ENCODE data around the gene EFCAB5.
"Not testable (repeated sequence)": the region's sequence is repeated elsewhere in the genome, so short reads cannot be mapped to it uniquely, and the experiment has no call there.

Gene EFCAB5

DNA sequence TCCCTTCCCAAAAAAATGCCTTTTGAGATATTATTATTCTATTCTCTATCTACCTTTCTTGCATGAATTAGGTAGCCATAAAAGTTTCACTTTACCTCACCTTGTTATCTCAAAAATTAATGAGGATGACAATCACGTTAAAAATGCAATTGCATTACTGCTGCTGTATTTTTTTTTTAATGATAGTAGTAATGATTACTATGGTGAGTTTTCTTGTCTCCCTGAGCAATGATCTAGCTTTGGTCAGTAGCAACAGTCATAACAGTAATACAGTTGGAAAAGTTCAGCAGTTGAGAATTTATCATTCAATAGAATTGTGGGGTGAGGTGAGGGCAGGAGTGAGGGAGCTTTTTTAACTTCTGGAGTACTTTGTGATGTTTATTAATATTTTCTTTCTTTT is at the start of gene EFCAB5:
TSS of gene EFCAB5 (plus strand) at position 301 of the 400 bp plus-strand sequence. CDS start 163 bp downstream, outside the sequence.
- DNase-seq, result no peak

DNA sequence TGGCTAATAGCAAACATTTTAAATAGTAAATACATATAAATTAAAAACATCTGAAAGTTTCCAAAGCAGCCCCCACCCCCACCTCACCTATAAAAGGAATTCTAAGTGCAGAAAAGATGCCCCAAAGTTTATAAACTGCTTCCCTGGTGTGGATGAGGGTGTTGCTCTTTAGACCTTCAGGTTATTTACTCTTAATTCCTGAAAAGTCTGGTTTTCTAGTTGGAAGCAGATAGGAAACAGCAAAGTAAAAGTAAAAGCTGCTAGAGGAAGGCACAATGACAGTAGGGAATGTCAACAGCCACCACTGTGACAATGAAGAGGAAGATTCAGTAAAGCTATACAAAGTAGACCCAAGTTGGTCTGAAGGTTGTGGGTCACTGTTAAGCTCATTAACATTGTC is 49.2 kb upstream of the EFCAB5 start:
- DNase-seq, result no peak

DNA sequence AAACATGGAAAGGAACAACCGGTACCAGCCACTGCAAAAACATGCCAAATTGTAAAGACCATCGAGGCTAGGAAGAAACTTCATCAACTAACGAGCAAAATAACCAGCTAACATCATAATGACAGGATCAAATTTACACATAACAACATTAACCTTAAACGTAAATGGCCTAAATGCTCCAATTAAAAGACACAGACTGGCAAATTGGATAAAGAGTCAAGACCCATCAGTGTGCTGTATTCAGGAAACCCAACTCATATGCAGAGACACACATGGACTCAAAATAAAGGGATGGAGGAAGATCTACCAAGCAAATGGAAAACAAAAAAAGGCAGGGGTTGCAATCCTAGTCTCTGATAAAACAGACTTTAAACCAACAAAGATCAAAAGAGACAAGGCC is 44.3 kb upstream of the EFCAB5 start:
- DNase-seq, result not testable (repeated sequence)

DNA sequence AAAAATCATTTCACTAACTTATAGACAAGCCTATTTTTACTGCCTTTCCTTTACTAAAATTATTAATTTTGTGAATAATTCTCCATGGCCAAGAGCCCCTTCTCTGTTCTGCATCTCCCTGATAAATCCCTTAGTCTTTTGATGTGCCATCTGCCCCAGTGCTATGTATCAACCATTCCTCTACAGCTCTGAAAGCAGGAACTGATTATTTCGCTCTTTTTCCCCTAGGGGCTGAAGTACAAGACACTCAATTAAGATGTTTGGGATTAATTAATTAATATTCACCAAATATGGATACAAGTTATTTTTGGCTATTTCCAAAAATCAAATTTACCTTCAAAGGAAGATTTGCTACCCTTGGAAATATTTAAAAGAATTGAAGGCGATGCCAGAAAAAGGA is 38.0 kb upstream of the EFCAB5 start:
- DNase-seq, result no peak

DNA sequence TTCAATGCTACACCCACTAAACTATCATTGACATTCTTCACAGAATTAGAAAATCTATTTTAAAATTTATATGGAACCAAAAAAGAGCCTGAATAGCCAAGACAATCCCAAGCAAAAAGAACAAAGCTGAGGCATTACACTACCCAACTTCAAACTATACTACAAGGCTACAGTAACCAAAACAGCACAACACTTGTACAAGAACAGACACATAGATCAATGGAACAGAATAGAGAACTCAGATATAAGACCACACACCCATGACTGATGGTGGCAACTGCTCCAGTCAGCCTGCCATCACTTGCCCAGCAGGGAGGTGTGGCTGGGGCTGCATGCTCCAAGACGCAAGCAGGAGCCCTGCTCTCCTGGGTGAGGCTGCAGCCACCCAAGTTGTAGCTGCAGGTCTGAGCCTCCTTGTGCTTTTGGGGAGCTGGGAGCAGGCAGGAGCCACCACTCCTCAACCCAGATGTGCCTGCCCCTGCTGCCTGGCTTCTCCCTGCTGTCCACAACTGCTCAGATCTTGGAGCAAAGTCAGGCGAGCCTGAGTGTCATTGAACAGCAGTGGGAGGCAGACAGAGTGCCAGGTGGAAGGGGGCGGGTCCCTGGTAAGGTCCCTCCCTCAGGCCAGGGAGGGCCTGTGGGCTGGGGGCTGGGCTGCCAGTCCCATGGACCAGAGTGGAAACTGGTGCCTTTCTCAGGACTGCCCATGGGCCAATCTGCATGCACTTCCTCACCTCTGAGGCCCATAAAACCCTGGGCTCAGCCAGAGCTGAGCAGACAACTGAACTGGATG is 36.2 kb upstream of the EFCAB5 start:
- DNase-seq, result no peak

DNA sequence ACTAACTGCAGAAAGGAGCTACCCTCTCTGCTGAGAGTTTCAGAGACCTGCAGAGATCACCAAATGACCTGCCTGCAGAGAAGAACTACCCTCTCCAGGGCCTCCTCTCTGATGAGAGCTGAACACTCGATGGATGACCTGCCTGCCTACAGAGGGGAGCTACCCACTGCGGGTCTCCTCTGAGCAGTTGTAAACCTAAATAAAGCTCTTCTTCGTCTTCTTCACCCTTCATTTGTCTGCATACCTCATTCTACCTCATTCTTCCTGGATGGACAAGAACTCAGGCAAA is 35.6 kb upstream of the EFCAB5 start:
- DNase-seq, result no peak

DNA sequence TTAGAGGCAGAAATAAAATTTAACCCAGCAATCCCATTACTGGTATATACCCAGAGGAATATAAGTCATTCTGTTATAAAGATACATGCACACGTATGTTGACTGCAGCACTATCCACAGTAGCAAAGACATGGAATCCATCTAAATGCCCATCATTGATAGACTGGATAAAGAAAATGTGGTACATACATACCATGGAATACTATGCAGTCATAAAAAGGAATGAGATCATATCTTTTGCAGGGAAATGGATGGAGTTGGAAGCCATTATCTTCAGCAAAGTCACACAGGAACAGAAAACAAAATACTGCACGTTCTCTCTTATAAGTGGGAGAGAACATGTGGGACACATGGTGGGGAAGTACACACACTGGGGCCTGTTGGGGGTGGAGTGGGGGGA is 34.5 kb upstream of the EFCAB5 start:
- no peak for DNase-seq

DNA sequence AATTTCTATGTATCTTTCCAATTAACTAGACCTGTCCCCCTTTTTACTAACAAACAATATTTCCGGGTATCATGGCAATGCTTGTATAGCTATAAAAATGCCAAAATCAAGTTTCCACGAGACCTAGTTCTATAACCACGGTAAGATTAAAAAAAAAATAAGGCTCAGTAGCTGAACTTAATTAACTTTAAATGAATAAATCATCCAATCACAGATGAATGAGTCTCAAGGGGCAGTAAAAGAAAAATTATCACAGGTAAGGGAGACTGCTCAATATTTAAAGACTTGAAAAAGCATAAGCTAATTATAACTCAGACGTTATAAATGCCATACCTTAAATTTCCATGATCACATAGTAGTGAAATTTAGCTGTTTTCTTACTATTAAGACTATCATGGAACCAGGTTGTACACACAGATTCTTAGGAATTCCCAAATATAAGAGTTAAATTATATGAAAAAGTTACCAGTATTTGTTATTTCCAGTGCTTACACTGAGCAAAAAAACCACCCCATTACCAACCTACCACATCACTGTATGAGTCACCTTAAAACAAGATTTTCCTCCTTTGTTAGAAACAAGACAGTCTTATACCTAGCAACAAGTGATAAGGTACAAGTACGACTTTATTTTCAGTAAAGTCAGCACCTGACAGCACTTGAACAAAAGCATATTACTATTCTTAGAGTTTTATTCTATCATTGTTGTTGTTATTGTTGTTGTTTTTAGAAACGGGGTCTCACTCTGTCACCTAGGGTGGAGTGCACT is 32.0 kb upstream of the EFCAB5 start:
- DNase-seq, result no peak

DNA sequence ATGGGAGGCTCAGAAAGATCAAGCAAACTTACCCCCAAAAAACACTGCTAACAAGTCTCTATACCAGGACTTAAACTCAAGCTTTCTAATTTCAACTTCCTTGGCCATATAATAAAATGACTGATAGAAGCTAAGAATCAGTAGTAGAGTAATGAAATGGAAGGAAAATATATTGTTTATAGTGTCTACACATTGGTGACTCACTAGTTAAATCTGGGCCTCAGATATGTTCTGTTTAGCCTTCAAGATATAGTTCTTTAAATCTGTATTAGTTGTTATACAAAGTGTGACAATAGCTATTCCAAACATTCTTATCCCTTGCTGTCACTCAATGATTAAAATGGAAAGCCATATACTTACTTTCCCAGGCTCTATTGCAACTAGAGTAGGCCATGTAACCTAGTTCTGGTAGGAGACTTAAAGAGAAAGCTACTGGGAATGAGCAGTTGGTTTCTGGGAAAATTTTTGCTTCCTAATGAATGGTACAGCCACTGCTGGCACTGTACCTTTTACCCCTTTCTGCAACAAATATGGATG is 29.7 kb upstream of the EFCAB5 start:
- DNase-seq, result no peak

DNA sequence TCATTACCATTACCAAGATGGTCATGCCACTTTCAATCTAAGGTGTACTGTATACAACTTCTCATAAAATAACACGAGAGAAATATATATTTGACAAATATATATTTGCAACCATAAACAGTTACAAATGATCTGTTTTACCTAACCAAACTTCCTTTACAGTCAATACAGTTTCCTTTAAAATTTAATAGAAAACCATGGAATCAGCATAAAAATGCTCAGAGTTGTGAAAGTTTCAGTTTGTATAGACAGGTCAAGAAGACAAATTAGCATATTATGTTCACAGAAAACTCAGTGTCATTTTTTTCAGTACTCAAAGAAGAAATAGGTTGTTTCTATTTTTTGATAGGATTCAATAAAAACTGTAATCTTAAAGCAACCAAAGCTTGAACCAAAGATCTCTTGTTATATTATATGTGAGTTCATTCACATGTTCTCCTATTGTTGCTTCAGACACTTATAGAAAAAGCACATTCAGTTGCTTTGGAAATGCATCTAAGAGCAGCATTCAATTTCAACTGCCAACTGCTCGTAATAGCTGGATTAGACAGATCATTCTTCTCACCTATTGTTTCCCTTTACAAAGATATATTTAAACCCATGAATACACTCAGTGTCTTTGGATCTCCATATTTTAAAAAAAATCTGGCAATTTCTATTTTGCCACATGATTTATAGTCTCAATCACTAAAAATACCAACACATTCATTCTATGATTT is 26.5 kb upstream of the EFCAB5 start:
- DNase-seq, result no peak

DNA sequence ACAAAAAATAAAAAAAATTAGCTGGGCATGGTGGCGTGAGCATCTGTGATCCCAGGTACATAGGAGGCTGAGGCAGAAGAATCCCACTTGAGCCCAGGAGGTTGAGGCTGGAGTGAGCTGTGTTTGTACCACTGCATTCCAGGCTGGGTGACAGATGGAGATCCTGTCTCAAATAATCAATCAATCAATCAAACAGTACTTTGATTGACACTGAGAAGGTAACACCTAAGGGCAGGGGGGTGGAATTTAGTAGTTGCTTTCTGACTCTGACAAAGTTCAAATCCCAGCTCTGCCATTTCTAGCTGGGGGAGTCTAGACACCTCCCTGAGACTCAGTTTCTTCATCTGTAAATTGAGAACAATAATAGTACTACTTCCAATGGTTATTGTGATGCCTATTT is 23.4 kb upstream of the EFCAB5 start:
- DNase-seq, result no peak

DNA sequence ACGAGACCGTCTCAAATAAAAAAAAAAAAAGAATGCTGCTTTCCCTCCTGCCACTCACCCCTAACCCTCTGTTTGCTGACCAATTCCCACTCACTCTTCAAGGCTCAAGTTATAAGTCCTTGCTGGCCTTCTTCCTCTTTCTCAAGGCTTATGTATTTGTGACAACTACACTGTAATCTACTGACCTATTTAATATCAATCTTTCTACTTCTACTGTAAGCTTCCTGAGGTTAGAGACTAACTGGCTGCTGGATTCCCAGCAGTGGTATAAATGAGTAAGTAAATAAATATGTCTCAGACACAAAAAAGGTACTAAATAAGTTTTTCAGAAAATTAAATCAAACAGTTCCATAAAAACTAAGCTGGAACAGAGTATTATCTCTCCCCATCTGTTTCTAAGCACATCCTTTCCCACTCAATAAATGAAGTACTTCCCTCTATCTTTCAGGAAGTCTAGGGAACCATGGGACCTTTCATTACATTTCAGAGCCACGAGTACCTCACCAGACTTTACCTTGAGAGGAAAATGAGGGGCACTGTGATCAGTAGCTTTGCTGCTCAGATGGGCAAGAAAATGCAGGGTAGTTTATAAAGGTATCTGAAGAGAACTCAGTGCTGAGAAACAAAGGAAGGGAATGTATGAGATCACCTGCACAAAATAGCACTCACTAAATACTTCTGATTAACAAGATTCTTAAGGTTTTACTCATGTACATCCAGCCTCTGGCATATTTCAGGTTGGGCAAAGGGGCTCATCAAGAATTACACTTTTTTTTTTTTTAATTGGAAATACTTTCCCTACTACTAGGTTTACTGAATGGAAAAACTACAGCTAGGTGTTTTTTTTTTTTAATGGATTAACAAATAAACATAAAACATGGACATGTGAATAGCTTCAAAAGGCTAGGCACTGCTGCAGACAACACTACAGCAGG is 22.2 kb upstream of the EFCAB5 start:
- DNase-seq, result no peak

DNA sequence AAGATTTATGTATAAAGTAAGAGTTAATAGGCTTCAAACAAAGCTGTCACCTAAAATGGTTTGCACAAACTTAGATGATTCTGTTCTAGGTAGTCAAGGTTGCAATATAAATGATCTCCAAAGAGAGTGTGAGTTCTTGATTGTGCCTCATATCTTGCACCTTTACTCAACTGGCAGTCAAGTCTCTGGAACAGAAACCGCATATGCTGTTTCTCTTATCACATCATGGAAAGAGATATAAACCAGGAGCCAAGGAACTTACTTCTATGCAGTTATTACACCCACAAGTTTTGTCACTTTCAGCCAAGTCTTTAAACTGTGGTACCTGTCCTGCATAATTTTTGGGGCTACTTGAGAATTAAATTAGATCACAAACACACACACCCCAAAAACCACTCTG is 16.6 kb upstream of the EFCAB5 start:
- DNase-seq, result no peak

DNA sequence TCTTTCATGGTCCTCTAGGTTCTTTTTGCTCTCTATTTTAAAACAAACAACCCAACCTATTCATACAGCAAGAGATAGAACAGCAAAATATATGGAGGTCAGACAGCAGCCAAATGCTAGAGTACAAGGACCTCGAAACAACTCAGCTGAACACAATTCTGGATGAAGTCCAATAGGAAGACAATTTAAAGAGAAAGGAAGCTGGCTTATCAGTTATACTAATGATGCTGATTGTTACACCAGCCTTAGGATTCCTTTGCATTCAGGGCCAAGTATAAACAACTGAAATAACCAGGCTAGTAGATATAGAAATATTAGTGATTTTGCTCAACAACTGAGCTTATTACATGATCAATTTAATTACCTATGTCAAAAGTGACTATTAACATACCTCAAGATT is 13.9 kb upstream of the EFCAB5 start:
- DNase-seq, result no peak

DNA sequence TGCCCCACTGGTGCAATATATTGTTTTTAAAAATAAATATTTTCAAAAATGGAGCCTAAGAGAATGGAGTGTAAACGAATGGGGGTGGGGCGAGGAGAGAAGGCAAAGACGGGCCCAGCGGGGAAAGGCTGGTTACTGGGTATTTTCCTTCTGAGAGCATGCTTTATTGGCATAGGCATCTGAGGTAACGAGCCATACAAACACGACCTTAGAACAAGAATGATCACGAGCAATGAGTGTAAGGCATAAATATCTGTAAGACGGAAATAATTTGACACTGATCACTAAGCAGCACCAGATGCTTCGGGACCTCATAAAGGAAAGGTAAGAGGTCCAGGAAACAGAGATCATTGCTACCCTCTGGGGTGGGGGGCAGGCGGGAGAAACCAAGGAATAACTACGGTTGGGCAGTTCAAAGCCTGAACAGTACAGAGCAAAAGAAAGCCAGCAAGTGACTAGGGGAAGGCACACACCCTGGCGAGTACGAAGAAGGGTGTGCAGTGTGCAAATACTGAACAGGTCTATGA is 12.4 kb upstream of the EFCAB5 start:
- peak in 13 of 56 donors; percentile 4 to 72 (median 31) for DNase-seq

DNA sequence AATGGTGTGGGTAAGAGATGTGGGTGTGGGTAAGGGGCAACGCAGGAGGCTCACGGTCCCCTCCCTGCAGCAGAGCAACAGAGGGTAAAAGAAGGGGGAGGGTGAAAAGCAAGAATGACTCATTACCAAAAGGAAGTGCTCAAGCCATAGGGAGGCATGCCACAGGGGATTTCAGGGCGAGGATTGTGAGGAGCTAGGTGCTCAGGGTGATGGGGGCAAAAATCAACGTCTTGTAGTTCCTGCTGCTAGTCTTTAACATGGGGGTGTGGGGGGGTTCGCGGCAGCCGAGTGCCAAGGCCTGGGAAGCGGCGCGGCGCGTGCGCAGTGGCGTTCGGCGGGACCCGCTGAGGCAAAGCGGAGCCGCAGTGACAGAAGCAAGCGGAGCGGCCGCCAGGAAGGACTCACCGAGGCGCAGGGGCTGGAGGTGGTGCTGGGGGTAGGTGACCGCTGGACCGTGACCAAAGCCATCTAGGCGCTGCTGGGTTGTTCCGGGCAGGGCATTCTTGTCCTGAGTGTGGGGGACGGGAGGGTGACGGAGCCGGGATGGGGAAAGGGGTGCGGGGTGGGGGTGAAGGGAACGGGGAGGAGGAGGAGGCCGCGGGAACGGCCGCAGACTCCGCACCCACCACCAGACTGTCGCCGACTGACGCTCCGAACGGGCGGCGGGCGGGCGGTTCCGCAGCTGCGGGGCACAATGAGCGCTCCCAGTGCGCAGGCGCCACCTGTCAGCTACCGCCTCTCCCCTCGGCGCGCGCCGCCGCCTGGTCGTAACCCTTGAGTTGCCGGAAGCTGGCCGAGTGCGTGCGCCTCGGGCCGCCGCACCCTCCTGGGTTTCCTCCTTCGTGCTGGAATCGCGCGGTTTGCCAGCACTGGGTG is 11.7 kb upstream of the EFCAB5 start, which contains the start of gene SSH2:
TSS of gene SSH2 (minus strand) at position 696 of the 876 bp plus-strand sequence. CDS start at position 468, 228 bp downstream.
- DNase-seq, result peak; percentile 27 to 92 (median 78)

DNA sequence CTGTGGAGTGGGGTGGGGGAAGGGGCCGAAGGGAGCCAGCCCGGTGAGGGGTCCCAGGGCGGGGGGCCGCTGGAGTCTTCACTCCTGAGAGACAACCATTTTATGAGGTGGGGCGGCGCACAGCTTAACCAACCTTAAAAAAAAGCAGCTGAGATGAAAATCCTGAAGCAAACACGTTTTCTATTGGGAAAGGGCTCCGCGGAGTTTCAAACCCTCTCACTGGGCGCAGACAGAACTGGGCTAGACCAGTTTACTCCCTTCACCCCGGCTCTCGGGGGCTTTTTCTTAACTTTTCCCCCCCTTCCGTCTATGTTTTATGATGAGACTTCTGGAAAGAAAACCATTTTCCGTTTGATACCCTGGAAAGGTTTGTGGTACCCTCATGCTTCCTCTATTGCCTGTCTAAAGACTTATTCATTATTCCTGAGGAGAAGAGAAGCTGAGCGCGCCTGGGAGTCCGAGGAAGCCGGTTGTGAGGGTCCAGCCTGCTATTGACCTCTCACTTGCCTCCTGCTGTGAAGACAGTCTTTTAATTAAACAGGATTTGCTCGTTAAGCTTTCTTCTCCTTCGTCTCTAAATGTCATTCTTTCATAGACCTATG is 10.9 kb upstream of the EFCAB5 start:
- DNase-seq, result peak in 17 of 56 donors; percentile 10 to 64 (median 33)

DNA sequence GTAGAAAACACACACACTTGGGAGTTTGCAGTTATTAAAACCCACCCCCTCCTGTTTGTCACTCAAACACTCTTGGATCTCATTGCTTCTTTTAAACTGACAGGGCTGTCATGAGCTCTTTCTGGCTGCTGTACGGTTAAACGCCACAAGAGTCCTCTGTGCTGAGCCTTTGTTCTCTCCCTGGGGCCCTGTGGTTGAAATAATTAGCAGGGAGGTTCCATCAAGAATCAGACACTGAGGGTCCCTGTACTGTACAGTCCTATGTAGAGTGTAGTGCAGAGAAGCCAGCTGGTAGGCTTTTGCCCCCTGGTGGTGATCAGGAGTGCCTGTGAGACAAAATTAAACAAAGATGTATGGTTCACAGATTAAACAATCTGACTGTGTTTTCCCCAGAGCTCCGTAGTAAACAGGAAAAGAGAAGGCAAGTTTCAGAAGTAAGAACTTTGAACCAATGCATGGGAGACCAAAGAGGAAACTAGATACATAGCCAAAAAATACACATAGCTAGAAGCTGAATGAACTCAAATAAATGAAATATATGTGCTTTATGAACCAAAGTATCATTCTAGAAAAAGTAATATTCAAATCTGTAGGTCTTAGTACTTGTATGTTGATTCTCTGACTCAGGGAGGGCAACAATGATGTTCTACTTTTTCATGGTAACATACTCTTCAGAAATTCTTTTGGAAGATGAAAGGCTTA is 10.1 kb upstream of the EFCAB5 start:
- peak in 54 of 56 donors; percentile 3 to 94 (median 69) for DNase-seq
